WTC11 (cell line): ENCODE measurements around the gene CPXM2. TPM values are rescaled to one million over a fixed set of nuclear protein-coding genes. Genes with fewer than 3 reads are reported as not detected.

Experiments
- ATAC-seq: fragments of 200-7000 bp; cut with Tn5 transposase; 2 replicates; pipeline ENCODE4 v1.10.0; 2021; ENCODE audit warnings: mild to moderate bottlenecking, moderate library complexity
- CTCF ChIA-PET: fragments of 300-600 bp; sonication (Branson Sonifier 250); formaldehyde crosslinking; loops from one replicate; lab custom pipeline; 2021; ENCODE audit warnings: antibody characterized with exemption; lab: Charles Lee
- POLR2A ChIA-PET: fragments of 350-600 bp; sonication (Branson Sonifier 250); formaldehyde crosslinking; loops from one replicate; lab custom pipeline; 2021; ENCODE audit warnings: antibody characterized with exemption; lab: Charles Lee
- DNase-seq: peaks from one replicate; pipeline ENCODE4 v3.0.0; 2021; ENCODE audit warnings: low spot score
- H3K27ac Mint-ChIP-seq: 2 replicates; pipeline ENCODE4 v1.8.0; 2021; ENCODE audit warnings: mixed read lengths
- H3K27me3 Mint-ChIP-seq: 2 replicates; pipeline ENCODE4 v1.8.0; 2021; ENCODE audit warnings: low read depth, mild to moderate bottlenecking, moderate library complexity, mixed read lengths
- H3K36me3 Mint-ChIP-seq: 2 replicates; pipeline ENCODE4 v1.8.0; 2021; ENCODE audit warnings: mixed read lengths
- H3K4me1 Mint-ChIP-seq: 2 replicates; pipeline ENCODE4 v1.8.0; 2022; ENCODE audit warnings: mixed read lengths
- H3K4me3 Mint-ChIP-seq: 2 replicates; pipeline ENCODE4 v1.8.0; 2021; ENCODE audit warnings: mild to moderate bottlenecking, moderate library complexity, mixed read lengths
- H3K9me3 Mint-ChIP-seq: 2 replicates; pipeline ENCODE4 v1.8.0; 2021; ENCODE audit warnings: mixed read lengths
- ATF3 ChIP-seq: sonication (generic); formaldehyde crosslinking; conservative IDR thresholded peaks from 2 replicates; pipeline ENCODE4 v1.8.1; 2022; ENCODE audit warnings: mild to moderate bottlenecking, missing genetic modification reagents
- CREM ChIP-seq: sonication (generic); formaldehyde crosslinking; IDR thresholded peaks from 2 replicates; pipeline ENCODE4 v1.8.1; 2022; ENCODE audit warnings: mild to moderate bottlenecking, missing genetic modification reagents, moderate library complexity
- EMX1 ChIP-seq: fragments of 250-450 bp; sonication (Bioruptor Pico); IDR thresholded peaks from 2 replicates; pipeline ENCODE4 v1.8.0; 2021; ENCODE audit warnings: mild to moderate bottlenecking
- ESRRA ChIP-seq: sonication (generic); formaldehyde crosslinking; IDR thresholded peaks from 2 replicates; pipeline ENCODE4 v1.8.1; 2022; ENCODE audit warnings: mild to moderate bottlenecking, missing genetic modification reagents, borderline replicate concordance
- HMGXB4 ChIP-seq: sonication (generic); formaldehyde crosslinking; IDR thresholded peaks from 2 replicates; pipeline ENCODE4 v1.8.1; 2023; ENCODE audit warnings: mild to moderate bottlenecking, moderate library complexity, missing genetic modification reagents
- IRF2 ChIP-seq: sonication (generic); formaldehyde crosslinking; IDR thresholded peaks from 2 replicates; pipeline ENCODE4 v1.8.0; 2022; ENCODE audit warnings: low read depth, missing genetic modification reagents, borderline replicate concordance
- NR3C1 ChIP-seq: sonication (generic); formaldehyde crosslinking; conservative IDR thresholded peaks from 2 replicates; pipeline ENCODE4 v1.8.1; 2023; ENCODE audit warnings: low read depth, mild to moderate bottlenecking, missing genetic modification reagents
- PREB ChIP-seq: sonication (generic); formaldehyde crosslinking; IDR thresholded peaks from 2 replicates; pipeline ENCODE4 v1.8.1; 2022; ENCODE audit warnings: mild to moderate bottlenecking, missing genetic modification reagents, moderate library complexity, borderline replicate concordance
- SMAD3 ChIP-seq: sonication (generic); formaldehyde crosslinking; IDR thresholded peaks from 2 replicates; pipeline ENCODE4 v1.8.0; 2022; ENCODE audit warnings: missing genetic modification reagents, mild to moderate bottlenecking, borderline replicate concordance
- USF2 ChIP-seq: sonication (generic); formaldehyde crosslinking; IDR thresholded peaks from 2 replicates; pipeline ENCODE4 v1.8.1; 2023; ENCODE audit warnings: mild to moderate bottlenecking, missing genetic modification reagents, moderate library complexity
- ZMAT4 ChIP-seq: fragments of 250-450 bp; sonication (Bioruptor Pico); IDR thresholded peaks from 2 replicates; pipeline ENCODE4 v1.9.0; 2021; ENCODE audit warnings: mild to moderate bottlenecking
- ZNF281 ChIP-seq: sonication (generic); formaldehyde crosslinking; IDR thresholded peaks from 2 replicates; pipeline ENCODE4 v1.8.0; 2023; ENCODE audit warnings: mild to moderate bottlenecking, missing genetic modification reagents
- ZNF317 ChIP-seq: sonication (generic); formaldehyde crosslinking; IDR thresholded peaks from 2 replicates; pipeline ENCODE4 v1.8.1; 2023; ENCODE audit warnings: low read depth, mild to moderate bottlenecking, moderate library complexity, missing genetic modification reagents, borderline replicate concordance
- ZNF416 ChIP-seq: fragments of 250-450 bp; sonication (Bioruptor Pico); IDR thresholded peaks from 2 replicates; pipeline ENCODE4 v1.9.0; 2021; ENCODE audit warnings: mild to moderate bottlenecking, inconsistent platforms
- ZNF532 ChIP-seq: fragments of 250-450 bp; sonication (Bioruptor Pico); IDR thresholded peaks from 2 replicates; pipeline ENCODE4 v1.9.0; 2021; ENCODE audit warnings: mild to moderate bottlenecking, borderline replicate concordance
- total RNA-seq: library from RNA; stranded (reverse); gene quantifications from 3 replicates; pipeline ENCODE4 v1.2.3, GENCODE V29; 2021

CPXM2 gene
- total RNA-seq, 1 experiment from 2014 or later, result 3.4 TPM

GRCh38 chr10:123743441-123744223 lies 148.0 kb downstream of the CPXM2 start:
- peaks cover 3% of the 10 kb centered on the region; the same call in 1 of the 2 replicates for H3K27me3 Mint-ChIP-seq
- ChIA-PET POLR2A (interaction anchor here (0.8 kb wide), 1 partner anchor 100 kb away, joined by 5 read pairs; no protein-coding TSS in a partner anchor), CTCF (interaction anchor here (1.3 kb wide), 1 partner anchor 40 kb away, joined by 3 read pairs; no protein-coding TSS in a partner anchor)
- H3K9me3 Mint-ChIP-seq, result no peaks in the 10 kb centered on the region
- no peak for TF ChIP-seq HMGXB4 (CRISPR knock-in tag)
- no peak for TF ChIP-seq PREB (CRISPR knock-in tag)
- TF ChIP-seq ATF3, result no peak
- TF ChIP-seq ZNF532 (CRISPR knock-in tag), result no peak
- no peak for TF ChIP-seq USF2
- TF ChIP-seq ZMAT4 (CRISPR knock-in tag), result no peak
- no peak for TF ChIP-seq ZNF416
- no peak for TF ChIP-seq EMX1 (CRISPR knock-in tag)
- TF ChIP-seq ZNF281 (CRISPR knock-in tag), result no peak
- TF ChIP-seq ZNF317 (CRISPR knock-in tag), result no peak
- TF ChIP-seq CREM (CRISPR knock-in tag), result no peak
- TF ChIP-seq SMAD3, result no peak
- no peak for TF ChIP-seq ESRRA (CRISPR knock-in tag)
- no peak for TF ChIP-seq NR3C1 (CRISPR knock-in tag)
- TF ChIP-seq IRF2, result no peak
- DNase-seq (no peak), ATAC-seq (no peak)
- no peak overlapping the region for H3K27ac Mint-ChIP-seq
- H3K4me1 Mint-ChIP-seq, result peaks cover 35% of the 10 kb centered on the region
- no peaks in the 10 kb centered on the region for H3K36me3 Mint-ChIP-seq
- no peak overlapping the region for H3K4me3 Mint-ChIP-seq
